ENCODE data around the gene ASCC1.
"Not testable (repeated sequence)": the region's sequence is repeated elsewhere in the genome, so short reads cannot be mapped to it uniquely, and the experiment has no call there.

Gene ASCC1

DNA sequence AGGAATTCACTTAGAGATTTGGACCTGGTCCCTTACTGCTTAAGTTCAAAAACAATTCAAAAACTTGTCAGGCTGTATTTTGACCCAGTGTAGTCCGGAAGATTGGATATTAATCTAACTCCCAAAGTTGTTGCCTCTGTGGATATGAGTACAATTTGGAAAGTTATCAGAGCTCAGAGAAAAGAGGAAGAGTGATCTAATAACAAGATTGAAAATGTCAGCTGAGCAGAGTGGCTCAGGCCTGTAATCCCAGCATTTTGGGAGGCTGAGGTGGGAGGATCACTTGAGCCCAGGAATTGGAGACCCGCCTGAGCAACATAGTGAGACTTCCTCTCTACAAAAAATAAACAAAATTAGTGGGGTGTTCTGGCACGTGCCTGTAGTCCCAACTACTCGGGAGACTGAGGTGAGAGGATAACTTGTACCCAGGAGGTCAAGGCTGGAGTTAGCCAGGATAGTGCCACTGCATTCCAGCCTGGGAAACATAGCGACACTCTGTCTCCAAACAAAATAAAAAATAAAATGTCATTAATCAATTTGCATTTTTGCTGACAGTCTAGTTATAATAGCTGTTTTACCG, 3.2 kb upstream of the ASCC1 start:
- DNase-seq = no peak

DNA sequence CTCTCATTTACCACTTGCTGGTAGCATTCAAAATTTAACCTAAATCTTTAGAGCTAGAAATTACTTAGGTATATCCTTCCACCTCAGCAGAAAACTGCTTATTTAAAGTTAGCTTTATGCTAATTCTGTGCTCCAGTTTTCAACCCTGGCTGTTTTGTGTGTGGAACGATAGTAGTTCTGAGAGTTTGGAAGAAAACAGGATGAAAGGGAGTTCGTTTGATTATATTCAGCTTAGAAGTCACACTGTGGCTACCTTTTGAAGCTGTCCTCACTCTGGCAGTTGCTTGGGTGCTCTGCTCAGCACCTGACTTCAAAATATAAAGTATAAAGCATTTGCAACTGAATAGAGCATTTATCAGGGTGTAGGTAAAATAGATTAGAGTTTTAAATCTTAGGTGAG, 2.6 kb upstream of the ASCC1 start:
- no peak for DNase-seq

DNA sequence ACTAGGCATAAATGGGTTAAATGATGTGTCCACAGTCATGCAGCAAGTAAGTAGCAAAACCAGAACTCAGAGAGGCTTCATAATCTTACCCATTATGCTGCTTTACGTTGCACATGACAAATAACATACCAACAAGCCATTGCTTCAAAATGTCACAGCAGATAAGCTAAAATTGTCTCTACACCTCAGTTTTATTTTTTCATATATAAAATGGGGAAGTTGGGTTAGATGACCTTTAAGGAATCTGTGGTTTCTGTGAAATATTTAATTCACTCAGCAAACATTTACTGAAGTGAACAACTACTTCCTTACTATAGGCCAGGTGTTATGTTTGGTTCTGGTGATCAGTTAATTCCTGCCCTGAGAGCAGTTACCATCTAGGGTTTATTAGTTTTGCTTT, 2.2 kb upstream of the ASCC1 start:
- DNase-seq = no peak

DNA sequence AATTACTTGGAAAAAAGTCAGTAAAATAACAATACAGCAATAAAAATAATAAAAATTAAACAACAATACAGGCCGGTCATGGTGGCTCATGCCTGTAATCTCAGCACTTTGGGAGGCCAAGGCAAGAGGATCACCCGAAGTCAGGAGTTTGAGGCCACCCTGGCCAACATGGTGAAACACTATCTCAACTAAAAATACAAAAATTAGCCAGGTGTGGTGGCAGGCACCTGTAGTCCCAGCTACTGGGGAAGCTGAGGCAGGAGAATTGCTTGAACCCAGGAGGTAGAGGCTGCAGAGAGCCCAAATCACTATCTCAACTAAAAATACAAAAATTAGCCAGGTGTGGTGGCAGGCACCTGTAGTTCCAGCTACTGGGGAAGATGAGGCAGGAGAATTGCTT, 4.2 kb downstream of the ASCC1 start:
- not testable (repeated sequence) for DNase-seq

DNA sequence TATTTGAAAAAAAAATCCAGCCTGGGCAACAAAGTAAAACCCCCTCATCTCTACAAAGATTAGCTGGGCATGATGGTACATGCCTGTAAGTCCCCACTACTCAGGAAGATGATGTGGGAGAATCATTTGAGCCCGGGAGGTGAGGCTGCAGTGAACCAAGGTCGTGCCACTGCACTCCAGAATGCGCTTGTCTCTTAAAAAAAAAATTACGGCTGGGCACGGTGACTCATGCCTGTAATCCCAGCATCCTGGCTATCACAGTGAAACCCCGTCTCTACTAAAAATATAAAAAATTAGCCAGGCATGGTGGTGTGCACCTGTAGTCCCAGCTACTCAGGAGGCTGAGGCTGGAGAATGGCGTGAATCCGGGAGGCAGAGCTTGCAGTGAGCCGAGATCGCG, 4.7 kb downstream of the ASCC1 start:
- DNase-seq = not testable (repeated sequence)

DNA sequence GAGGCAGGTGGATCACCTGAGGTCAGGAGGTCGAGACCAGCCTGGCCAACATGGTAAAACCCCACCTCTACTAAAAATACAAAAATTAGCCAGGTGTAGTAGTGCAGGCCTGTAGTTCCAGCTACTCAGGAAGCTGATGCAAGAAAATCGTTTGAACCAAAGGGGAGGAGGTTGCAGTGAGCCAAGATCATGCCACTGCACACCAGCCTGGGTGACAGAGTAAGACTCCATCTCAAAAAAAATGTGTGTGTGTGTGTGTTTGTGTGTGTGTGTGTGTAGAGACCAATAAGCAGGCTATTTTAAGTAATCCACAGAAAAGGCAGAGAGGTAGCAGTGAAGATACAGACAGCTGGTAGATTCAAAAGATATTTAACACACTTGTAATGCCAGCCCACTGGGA, 7.5 kb downstream of the ASCC1 start:
- DNase-seq = not testable (repeated sequence)

DNA sequence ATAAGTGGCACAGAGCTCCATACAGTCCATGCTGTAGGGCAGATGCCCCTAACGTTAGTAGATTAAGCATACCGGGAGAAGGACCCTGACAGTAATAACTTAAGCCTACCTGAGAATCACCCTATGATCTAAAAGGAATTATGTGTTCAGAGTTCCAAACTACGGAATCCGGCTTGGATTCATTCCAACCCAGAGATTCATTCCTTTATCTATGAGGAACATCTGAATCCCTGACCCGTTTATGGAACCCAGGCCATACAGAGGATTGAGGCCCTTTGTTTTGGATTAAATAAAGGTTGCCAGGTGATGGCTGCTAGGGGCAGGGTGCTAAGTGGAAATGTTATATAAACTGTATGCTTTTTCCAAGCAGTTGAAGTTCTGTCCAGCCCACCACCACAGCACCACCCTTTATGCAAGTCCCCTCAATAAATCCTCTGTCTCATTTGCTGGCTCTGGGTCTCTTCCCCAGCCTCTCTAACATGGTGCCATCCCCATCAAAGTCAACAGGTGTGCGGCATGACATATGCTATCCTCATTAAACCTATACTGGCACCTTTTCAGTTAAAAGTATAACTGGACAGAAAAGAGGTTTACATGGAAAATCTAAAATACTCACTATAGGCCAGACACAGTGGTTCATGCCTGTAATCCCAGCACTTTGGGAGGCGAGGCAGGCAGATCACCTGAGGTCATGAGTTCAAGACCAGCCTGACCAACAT, 9.4 kb downstream of the ASCC1 start:
- no peak for DNase-seq

DNA sequence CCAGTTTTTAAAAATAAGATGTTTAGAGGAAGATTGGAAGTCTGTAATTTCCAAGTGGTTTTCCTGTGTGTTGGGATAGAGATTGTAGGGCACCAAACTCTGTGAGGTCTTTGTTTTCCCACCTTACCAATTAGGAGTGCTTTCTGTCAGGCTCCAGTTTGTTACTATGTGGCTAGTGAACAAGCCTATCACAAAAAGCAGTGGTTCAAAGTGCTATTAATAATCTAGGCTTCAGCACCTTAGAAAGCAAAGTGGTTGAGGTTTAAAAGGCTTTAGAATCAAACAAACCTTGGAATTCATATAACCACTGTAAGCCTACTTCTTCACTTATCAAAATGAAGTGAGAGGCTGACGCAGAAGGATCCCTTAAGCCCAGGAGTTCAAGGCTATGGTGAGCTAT, 11.4 kb downstream of the ASCC1 start:
- no peak for DNase-seq

DNA sequence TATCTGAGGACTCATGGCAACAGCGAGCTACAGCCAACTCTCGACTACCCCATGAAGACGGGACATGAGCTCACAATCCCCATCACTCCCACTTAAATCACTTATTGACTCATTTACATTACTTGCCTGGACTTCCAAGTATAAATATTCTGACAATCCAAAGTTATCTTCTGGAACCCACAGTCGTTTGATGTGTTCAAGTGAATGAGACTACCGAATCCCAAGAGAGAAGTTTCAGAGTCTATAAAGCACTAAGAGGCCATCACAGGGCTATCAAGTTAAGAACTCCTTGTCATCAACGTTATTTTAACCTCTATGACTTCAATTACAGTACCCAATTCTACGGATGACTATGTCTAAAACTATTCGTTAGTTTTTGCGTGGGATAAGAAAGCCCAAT, 11.8 kb downstream of the ASCC1 start:
- no peak for DNase-seq

DNA sequence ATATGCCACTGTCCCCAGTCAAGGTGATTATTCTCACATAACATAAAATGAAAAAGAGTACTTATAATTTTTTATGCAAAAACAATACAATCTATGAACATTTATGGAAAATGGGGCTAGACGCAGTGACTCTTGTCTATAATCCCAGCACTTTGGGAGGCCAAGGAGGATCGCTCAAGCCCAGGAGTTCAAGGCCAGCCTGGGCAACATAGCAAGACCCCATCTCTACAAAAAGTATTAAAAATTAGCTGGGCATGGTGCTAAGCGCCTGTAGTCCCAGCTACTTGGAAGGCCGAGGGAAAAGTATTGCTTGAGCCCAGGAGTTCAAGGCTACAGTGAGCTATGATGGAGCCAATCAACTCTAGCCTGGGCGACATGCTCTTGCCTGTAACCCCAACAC, 14.8 kb downstream of the ASCC1 start:
- DNase-seq = no peak

DNA sequence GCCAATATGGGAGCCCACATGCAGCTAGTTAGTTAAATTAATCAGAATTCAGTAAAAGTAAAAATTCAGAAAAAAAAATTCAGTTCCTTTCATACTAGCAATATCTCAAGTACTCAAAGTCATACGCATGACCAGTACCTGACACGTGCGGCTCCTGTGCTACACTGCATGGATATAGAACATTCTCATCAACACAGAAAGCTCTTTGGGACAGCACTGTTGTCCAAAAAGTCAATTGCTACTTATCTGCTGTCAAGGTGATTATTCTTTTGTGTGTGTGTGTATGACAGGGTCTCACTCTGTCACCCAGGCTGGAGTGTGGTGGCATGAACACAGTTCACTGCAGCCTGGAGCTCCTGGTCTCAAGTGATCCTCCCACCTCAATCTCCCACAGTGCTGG, 15.2 kb downstream of the ASCC1 start:
- no peak for DNase-seq

DNA sequence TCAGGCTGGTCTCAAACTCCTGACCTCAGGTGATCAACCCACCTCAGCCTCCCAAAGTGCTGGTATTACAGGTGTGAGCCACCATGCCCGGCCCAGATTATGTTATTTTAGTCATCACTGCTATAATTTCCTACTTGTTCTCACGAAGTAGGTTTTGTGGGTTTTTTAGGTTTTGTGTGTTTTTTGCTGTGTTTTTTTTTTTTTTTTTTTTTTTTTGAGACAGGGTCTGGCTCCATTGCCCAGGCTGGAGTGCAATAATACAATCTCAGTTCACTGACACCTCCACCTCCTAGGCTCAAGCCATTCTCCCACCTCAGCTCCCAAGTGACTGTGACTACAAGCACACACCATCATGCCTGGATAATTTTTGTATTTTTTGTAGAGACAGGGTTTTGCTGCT, 21.1 kb downstream of the ASCC1 start:
- no peak for DNase-seq

DNA sequence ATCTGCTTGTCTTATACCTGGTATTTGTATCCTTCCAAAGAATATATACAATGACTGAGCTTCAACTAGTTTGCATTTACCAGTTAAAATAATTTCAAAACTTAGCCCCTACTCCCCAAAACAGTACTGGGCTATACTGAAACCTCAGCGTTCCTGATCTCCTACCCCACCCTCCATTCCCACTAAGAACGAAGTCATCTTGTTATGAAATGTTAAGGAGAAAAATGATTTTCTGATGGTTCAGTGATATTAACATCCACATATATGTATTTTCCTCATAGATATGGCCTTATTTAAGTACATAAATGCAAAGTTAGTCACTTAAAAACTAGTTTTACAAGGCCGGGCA, 29.1 kb downstream of the ASCC1 start:
- no peak for DNase-seq

DNA sequence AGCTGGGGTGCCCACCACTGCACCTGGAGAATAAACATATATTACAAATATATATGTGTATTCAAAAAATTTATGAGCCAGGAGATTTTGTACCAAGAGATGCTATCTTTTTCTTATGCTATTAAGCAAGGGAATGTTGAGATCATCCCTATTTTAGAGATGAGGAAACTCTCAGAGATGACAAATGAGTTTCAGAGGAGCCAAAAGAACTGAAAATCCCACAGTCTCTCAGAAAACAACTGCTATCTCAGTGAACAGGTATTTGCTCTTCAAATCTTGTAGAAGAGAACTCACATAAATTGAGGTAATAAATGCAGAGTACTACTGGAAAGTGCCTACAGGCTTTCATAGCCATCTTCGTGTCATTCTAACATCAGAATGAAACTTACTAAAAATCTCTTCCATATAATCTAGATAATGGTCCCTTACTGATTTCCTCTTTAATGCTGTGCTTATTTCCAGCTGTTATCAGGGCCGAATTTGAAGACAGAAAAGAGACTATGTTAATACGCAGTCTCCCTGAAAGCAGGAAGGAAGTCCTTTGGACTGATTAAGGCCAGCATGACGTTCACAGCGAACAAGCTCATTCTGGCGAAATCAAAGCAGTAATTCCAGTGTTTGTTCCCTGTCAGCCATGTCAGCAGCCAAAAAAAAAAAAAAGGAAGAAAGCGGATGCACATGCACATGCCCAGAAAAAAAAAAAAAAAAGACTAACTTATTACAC, 29.7 kb downstream of the ASCC1 start:
- peak; percentile 22 for DNase-seq

DNA sequence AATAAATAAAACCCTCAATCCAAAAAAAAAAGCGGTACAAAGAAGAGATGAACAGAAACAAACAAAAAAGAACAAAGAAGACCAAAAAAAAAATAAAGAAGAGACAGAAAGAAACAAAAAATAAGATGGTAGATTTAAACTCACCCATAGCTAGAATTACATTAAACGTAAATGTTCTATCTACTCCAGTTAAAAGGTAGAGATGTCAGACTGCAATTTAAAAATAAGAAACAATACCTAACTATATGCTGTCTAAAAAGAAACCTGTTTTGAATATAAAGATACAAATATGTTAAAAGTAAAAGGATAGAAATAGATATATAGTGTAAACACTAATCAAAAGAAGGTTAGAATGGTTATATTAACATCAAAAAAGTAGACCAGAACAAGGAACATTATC, 31.9 kb downstream of the ASCC1 start:
- DNase-seq = no peak

DNA sequence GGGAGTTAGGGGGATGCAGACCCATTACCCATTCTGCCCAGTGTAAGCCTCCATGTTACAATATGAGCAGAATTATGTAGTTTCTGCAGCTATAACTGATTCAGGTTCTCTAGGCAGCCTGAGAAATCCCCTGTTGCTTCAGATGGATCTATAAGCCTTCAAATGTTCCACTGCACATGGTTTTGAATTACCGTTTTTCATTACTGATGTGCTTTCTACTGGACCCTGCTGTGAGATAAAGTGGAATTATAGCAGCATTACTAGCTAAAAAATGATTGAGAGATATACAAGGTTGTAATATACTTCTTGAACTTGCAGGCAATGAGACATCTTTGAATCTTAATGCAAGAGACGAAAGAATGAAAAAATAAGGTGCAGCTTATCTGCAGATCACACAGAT, 38.6 kb downstream of the ASCC1 start:
- DNase-seq = no peak

DNA sequence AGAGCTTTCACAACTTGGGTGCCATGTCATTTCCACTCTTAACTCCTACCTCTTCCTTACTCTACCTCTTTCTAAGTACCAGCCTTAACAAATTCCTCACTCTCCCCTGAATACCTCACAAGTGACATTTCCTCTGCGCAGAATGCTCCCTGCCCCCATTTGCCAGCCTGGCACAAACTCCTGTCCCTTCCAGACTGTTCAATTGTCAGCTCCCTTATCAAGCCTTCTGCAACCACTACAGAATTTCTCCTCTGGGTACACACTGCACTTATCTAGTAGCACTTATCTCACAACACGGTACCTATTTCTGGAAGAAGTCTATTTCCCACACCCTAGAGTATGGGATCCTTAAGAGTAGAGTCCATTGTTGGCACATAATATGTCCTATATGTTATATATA, 39.4 kb downstream of the ASCC1 start:
- DNase-seq = no peak

DNA sequence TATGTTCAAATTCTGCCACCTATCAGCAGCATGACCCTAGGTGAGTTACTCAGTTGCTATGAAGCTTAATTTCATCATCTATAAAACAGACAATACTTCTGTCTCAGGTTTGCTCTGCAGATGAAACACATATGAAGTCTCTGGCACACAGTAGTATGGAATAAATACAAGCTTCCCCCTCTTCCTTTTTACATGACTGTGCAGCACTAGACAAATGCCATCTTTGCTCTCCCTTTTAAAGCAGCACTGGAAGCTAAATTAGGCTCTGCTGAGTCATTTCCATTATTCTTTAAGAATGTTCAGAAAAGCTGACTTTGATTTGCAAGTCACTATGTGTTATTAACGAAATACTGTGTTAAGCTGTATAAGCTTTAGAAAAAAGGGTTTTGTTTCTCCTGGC, 40.9 kb downstream of the ASCC1 start:
- DNase-seq = no peak

DNA sequence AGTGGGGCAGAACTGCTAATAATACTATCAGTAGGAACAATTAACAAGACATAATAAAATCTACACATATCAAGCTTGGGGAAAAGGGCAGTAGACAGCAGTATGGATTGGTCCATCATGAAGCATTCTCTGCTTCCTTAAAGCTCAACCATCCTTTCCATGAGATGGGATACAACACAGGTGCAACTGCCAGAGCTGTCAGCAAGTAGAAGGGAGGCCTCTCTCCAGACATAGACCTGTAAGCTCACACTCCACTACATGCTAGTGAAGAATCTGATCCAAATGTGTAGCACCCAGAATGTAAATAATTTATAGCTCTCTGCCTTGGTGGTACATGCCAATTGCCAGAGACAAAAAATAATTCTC, 41.8 kb downstream of the ASCC1 start:
- DNase-seq = no peak

DNA sequence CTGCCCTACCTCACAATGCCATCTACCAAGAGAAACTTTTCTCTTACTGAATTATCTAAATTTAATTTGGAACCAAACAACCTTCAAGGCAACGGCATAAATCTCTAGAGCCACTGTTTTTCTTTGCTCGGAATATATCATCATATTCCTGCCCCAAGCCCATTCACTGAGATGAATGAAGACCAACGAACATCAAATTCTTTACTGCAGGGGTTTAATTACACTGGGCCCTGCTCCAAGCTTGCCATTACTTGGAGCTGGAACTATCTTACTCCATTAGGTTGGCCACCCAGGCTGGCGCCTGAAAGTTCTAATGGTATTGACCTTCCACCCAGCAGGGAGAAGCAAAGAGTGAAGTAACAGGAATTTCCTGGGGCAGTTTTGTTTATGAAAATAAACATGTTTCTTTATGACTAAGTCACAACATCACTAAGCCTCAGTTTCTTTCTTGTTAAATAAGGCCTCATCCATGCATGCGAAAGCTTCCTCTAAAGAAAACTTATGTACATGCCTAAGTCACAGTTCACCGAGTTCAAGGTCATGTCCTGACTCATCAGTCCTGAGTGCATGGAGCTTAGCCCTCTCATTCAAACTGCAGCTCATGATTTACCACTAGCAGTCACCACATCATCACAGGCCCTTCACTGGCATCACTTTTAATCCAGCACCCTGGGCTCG, 42.3 kb downstream of the ASCC1 start:
- no peak for DNase-seq

DNA sequence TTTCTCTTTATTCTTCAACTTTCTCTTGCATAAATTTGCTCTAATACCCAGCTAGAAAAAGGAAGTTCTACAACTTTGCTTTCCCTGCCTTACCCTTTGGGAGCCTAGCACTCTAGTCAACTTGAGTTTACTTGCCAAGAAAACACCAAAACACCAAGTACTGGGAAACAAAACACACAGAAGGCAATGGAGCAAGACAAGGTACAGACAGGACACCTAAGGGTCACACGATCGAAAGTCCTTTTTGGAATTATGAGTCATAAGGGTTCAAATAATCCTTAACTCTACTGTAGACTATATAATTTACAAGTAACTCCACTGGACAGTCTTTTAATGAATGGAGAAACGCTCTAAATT, 42.8 kb downstream of the ASCC1 start:
- no peak for DNase-seq

DNA sequence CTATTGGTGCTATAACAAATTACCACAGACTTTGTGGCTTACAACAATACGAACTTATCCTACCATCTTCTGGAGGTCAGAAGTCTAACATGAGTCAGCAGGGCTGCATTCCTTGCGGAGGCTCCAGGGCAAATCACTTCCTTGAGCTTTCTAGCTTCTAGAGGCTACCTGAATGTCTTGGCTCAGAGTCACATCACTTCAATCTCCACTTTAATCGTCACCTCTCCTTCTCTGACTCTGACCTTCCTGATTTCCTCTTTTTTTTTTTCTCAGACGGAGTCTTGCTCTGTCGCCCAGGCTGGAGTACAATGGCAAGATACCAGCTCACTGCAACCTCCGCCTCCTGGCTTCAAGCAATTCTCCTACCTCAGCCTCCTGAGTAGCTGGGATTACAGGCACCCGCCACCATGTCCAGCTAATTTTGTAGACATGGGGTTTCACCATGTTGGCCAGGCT, 44.9 kb downstream of the ASCC1 start:
- DNase-seq = no peak

DNA sequence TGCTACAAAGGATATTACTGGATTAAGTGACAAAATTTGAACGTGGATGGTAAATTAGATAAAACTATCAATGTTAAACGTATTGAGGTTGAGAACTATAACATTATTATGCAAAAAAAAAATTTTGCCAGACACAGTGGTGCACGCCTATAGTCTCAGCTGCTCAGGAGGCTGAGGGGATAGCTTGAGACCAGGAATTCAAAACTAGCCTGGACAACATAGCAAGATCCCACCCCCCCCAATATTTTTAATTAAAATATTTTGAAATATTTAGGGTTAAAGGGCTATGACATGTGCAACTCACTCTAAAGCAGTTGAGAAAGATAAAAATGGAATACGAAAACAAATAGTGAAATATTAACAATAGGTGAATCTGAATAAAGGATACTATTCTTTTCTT, 45.3 kb downstream of the ASCC1 start:
- no peak for DNase-seq

DNA sequence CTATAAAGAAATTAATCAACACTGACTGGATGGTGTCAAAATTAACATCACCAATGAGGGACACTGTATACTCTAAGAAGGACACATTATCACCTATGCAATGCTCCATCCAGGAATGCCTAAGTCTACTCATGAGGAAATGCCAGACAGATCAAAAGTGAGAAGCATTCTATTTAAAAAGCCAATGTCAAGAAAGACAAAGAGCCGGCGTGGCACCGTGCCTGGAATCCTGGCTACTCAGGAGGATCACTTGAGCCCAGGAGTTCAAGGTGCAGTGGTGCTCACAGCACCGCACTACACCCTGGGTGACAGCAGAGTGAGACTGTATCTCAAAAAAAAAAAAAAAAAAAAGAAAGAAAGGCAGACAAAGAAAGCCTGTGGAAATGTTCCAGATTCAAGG, 45.8 kb downstream of the ASCC1 start:
- DNase-seq = no peak

All from CD4-positive, alpha-beta T cell treated with Interleukin-15 for 1 hour (primary cell).